Stimulated activated CD4-positive, alpha-beta T cell treated with anti-CD3 and anti-CD28 coated beads, Interleukin-1b, Interleukin-23, amount 100 ng/mL, for 4 hours (primary cell): Measurements from ENCODE around the gene IFITM2.
"Not testable (repeated sequence)": the region's sequence is repeated elsewhere in the genome, so short reads cannot be mapped to it uniquely, and the experiment has no call there.

Experiments used
- DNase-seq, 2 donors: peaks; one replicate each; pipeline ENCODE4 v3.0.0-alpha.2; 2020; ENCODE audit warnings: low read depth in 2 of 2

The IFITM2 gene

DNA sequence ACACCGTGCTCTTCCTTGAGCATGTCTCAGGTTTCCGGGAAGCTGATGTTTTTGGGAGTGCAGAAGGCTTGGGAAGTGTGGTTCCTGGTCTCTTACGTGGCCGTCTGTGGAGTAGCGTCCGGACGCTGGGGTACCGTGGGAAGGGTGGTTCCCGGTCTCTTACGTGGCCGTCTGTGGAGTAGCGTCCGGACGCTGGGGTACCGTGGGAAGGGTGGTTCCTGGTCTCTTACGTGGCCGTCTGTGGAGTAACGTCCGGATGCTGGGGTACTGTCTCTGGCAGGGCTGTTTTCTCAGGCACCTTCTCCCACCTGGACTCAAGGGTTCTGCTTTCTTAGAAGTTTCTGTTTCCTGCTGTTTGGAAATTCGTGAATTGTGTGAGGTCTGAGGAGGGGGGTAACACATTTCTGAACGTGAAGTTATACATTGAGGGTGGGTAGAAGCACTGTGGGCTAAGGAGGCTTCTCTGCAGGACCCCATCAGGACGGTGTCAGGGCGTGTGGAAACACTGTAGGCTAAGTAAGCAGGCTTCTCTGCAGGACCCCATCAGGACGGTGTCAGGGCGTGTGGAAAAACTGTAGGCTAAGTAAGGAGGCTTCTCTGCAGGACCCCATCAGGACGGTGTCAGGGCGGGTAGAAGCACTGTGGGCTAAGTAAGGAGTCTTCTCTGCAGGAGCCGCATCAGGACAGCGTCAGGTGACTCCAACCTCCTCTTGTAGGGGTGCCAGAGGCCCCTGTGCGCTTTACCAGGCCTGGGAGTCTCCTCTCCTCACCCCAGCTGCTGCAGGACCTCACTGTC, 18.4 kb downstream of the IFITM2 start:
- no peak for DNase-seq

GRCh38 chr11:326592-326841, 18.9 kb downstream of the IFITM2 start:
- DNase-seq = no peak

GRCh38 chr11:326842-327580, 19.4 kb downstream of the IFITM2 start:
- no peak for DNase-seq

DNA sequence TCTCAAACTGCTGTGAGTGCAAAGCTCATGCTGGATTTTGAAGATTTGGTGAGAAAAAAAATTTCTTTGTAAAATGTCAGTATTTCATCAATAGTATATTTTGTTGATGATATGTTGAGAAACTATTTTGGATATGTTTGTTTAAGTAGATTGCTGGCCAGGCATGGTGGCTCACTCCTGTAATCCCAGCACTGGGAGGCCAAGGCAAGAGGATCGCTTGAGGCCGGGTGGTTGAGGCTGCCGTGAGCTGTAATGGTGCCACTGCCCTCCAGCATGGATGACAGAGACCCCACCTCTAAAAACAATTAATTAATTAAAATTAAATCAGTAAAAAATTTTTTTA, 19.9 kb downstream of the IFITM2 start:
- no peak for DNase-seq

- DNase-seq = no peak
These were observed 20.4 kb downstream of the IFITM2 start for GRCh38 chr11:328012-328411.

DNA sequence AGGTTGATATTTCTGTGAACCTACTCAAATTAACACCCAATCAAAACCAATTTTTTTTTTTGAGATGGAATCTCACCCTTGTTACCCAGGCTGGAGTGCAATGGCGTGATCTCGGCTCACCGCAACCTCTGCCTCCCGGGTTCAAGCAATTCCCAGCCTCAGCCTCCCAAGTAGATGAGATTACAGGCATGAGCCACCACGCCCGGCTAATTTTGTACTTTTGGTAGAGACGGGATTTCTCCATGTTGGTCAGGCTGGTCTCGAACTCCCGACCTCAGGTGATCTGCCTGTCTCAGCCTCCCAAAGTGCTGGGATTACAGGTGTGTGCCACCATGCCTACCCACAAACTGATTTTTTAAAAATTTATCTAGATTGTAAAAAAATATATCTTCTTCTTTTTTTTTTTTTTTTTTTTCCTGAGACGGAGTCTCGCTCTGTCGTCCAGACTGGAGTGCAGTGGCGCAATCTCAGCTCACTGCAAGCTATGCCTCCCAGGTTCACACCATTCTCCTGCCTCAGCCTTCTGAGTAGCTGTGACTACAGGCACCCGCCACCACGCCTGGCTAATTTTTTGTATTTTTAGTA, 21.0 kb downstream of the IFITM2 start:
- DNase-seq = not testable (repeated sequence)

GRCh38 chr11:329886-330253, 22.3 kb downstream of the IFITM2 start:
- no peak for DNase-seq

DNA sequence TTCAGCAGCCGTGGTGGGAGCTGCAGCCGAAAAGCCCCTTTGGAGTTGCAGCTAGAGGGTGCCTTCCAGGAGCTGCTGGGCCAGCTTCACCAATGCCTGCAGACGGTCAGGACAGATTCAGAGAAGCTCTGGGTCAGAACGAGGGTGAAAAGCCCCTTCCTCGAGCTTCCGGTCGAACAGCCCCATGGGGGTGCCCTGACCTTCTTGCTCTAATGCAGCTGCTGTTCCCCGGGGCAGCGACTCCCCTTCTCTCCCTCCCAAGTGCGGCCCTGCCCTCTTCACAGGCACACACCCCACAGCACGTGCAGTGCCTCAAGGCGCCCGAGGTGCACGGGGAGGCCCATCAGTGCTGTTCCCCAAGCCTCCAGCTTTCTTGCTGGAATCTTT, 22.7 kb downstream of the IFITM2 start:
- DNase-seq = no peak

- no peak for DNase-seq
These were observed 23.2 kb downstream of the IFITM2 start for GRCh38 chr11:330694-331357.

DNA sequence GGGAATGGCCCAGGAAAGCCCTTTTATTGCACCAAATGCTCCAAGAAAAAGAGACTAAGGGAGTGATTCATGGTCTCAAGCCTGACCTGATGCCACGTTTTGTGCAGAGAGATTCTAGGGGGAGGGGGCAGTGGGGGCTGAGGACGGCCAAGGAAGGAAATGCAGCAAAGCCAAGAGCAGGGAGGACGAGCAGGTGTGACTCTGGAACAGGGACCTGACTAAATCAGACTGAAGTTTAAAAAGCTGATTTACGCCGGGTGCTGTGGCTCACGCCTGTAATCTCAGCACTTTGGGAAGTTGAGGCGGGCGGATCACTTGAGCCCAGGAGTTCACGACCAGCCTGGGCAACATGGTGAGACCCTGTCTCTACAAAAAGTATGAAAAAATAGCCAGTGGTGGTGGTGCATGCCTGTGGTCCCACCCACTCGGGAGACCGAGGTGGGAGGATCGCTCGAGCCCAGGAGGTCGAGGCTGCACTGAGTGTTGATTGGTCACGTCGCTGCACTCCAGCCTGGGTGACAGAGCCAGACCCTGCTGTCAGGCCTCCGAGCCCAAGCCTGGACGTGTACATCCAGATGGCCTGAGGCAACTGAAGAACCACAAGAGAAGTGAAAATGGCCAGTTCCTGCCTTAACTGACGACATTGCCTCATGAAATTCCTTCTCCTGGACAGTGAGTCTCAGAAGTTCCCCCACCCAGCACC, 23.9 kb downstream of the IFITM2 start:
- DNase-seq = no peak

DNA sequence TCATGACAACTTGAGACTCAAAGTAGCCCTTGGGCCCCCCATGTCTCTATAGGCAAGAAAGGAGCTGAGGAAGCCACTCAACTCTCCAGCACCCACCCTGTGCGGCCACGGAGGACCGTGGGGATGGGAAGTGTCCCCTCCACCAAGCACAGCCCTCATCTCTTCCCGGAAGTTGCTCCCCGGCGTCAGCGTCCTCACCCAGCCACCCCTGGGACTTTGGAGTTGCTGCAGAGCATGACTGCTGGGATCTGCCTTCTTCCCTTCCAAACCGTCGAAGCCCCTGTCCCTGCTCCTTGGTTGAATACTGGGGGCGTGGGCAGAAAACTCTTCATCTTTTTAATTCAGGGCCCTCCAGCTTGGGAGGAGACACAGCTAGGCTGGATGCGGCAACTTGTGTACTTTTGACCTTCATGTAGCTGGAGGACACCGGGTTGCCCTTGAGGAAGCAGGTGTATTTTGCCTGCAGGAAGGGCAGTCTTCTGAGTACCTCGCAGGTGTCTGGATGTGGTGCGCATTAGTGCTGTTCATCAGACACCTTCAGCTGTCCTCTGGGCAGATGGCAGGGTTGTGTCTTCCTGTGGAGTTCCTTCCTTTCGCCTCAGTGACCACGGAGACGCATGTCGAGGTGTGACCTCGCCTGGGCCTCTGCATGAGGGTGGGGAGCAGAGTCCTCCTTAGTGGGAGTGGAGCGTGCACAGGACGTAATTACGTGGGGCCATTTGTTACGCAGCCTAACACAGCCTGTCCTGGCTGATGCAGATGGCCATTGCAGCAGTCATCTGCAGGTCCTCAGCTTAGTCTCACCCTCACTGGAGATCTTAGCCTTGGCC, 25.2 kb downstream of the IFITM2 start:
- DNase-seq = no peak

DNA sequence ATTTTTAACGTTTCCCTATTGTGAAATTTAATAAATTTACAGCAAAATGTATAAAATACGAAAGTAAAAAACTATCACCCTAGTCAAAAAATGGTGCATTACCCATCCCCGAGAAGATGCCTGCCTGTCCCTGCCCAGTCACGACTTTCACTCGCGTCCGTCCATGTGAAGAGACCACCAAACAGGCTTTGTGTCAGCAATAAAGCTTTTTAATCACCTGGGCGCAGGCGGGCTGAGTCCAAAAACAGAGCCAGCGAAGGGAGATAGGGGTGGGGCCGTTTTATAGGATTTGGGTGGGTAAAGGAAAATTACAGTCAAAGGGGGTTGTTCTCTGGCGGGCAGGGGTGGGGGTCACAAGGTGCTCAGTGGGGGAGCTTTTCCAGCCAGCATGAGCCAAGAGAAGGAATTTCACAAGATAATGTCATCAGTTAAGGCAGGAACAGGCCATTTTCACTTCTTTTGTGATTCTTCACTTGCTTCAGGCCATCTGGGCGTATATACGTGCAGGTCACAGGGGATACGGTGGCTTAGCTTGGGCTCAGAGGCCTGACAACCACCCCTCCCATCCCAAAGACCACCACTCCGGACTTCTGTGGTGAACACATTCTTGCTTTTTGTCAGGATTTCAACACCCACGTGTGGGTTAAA, 26.1 kb downstream of the IFITM2 start:
- not testable (repeated sequence) for DNase-seq

- no peak for DNase-seq
These were observed 26.8 kb downstream of the IFITM2 start for GRCh38 chr11:334264-334994.

DNA sequence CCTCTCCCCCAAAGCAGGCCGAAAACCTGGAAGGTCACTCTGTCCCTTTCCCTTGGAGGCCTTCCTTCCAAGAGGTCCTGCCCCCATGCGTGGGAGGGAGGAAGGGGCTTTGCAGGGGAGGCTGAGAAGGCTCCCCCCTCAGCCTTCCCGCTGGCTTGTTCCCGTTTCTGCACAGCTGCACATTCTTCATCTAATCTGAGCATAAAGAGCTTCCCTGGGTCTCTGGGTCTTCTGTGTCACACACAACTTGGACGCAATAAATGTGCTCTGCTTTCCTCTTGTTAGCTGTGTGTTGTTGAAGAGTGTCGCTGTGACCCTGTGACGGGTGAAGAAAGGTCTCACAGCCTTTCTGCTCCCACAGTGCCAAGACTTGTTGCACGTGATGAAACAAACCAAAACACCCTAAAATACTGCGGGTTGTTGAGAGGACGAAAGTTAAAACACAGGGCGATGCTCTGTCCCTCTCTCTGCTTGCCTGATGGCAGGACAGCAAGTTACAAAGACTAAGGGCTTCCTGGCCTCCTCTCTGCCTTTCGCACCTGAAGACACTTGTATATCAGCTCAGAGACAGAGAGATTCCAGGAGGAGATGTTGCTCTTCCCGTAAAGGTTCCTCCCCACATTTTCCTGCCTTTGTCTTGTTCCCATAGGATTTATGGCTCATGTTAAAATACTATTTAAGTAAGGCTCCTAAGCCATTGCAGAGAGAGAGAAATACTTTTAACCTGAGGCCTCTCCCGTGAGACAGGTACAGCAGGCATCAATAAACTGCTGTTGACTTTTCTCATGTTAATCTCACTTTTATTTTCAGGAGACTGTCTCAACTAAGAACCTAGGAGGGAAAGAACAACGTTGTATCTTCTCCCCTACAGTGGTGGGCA, 28.4 kb downstream of the IFITM2 start:
- DNase-seq = no peak

- DNase-seq = no peak
These were observed 29.1 kb downstream of the IFITM2 start for GRCh38 chr11:336659-337198.

DNA sequence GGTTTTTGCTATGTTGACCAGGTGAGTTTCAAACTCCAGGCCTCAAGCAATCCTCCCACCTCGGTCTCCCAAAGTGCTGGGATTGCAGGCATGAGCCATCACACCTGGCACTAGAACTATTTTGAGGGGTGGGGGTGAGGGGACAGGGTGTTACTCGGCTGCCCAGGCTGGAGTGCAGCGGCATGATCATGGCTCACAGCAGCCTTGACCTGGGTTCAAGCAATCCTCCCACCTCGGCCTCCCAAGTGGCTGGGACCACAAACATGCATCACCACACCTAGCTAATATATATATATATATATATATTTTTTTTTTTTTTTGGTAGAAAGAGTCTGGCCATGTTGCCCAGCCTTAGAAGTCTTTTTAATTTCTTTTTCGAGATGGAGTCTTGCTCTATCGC, 30.1 kb downstream of the IFITM2 start:
- DNase-seq = no peak

DNA sequence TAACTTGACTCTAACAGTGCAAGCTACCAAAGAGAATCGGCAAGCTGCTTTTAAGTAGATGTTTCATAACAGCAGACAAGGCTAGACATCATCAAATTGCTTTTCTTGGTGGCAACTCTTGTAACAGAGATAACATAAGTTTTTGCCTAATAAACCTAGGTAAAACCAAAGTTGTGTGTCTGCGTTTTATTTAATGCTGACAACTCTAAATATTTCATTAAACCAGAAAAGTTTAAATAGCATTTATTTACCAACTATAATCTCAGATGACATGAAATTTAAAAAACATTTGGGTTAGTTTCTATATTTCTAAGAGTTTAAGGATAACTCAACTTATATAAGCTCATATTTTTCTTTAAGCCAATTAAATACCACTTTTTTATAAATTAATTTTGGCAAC, 32.3 kb downstream of the IFITM2 start:
- DNase-seq = no peak

- DNase-seq = no peak
These were observed 33.2 kb downstream of the IFITM2 start for GRCh38 chr11:340539-341512.
